HEK293 (cell line): Measurements from ENCODE around the gene SMIM14.
A peak's percentile ranks its signal among the peaks of the same experiment; 100 is the strongest.

Source experiments
- CTCF ChIA-PET: fragments of 350-600 bp; formaldehyde crosslinking; extraction: SDS; loops from one replicate; lab custom pipeline; 2021; ENCODE audit warnings: antibody characterized with exemption; lab: Yijun Ruan, JAX
- POLR2A ChIA-PET: fragments of 300-600 bp; formaldehyde crosslinking; extraction: SDS; loops from one replicate; lab custom pipeline; 2020; ENCODE audit warnings: antibody characterized with exemption, inconsistent platforms; lab: Yijun Ruan, JAX
- H3K27ac ChIP-seq: fragments of 200-500 bp; sonication (Bioruptor generic); 2 replicates; pipeline ENCODE4 v1.5.1; 2014; ENCODE audit warnings: low read depth, low read length, control low read depth, inconsistent platforms; ENCODE audit errors: extremely low read depth
- H3K36me3 ChIP-seq, 2 experiments: fragments of 200-500 bp in 1 of 2; sonication (Bioruptor generic) in 1 of 2; 1 replicate in 1 of 2; 2 replicates in 1 of 2; pipeline ENCODE4 v1.5.1; 2014 to 2017; ENCODE audit warnings: inconsistent platforms in 2 of 2, low read length in 2 of 2; ENCODE audit not compliant: control insufficient read depth in 2 of 2, insufficient read depth in 1 of 2
- H3K4me1 ChIP-seq: fragments of 200-500 bp; sonication (Bioruptor generic); 2 replicates; pipeline ENCODE4 v1.5.1; 2014; ENCODE audit warnings: mild to moderate bottlenecking, low read length, inconsistent platforms; ENCODE audit not compliant: control insufficient read depth, insufficient read depth
- H3K4me3 ChIP-seq: 2 replicates; pipeline ENCODE4 v1.5.1; 2011; ENCODE audit warnings: low read depth, mild to moderate bottlenecking, control low read depth, low read length, moderate library complexity
- H3K9me3 ChIP-seq: fragments of 200-500 bp; sonication (Bioruptor generic); 2 replicates; pipeline ENCODE4 v1.5.1; 2014; ENCODE audit warnings: low read depth, low read length, inconsistent platforms; ENCODE audit not compliant: control insufficient read depth, insufficient read depth
- BCL6B ChIP-seq: fragments of 450-650 bp; formaldehyde crosslinking; IDR thresholded peaks from 2 replicates; pipeline ENCODE4 v1.5.1; 2017; ENCODE audit warnings: missing biosample characterization, missing genetic modification characterization
- GLI4 ChIP-seq: fragments of 450-650 bp; formaldehyde crosslinking; IDR thresholded peaks from 2 replicates; pipeline ENCODE4 v1.5.1; 2016; ENCODE audit warnings: missing biosample characterization, missing genetic modification characterization
- PRDM1 ChIP-seq: fragments of 450-650 bp; formaldehyde crosslinking; IDR thresholded peaks from 2 replicates; pipeline ENCODE4; 2016; ENCODE audit warnings: missing biosample characterization, missing genetic modification characterization
- ZFP3 ChIP-seq: fragments of 450-650 bp; formaldehyde crosslinking; IDR thresholded peaks from 2 replicates; pipeline ENCODE4 v1.5.1; 2016; ENCODE audit warnings: low read depth, missing biosample characterization, missing genetic modification characterization
- ZFP37 ChIP-seq: fragments of 450-650 bp; formaldehyde crosslinking; IDR thresholded peaks from 2 replicates; pipeline ENCODE4 v1.5.1; 2016; ENCODE audit warnings: missing biosample characterization, missing genetic modification characterization
- ZFP69B ChIP-seq: fragments of 450-650 bp; formaldehyde crosslinking; IDR thresholded peaks from 2 replicates; pipeline ENCODE4 v1.5.1; 2016; ENCODE audit warnings: missing biosample characterization, missing genetic modification characterization
- ZNF24 ChIP-seq: fragments of 450-650 bp; formaldehyde crosslinking; IDR thresholded peaks from 2 replicates; pipeline ENCODE4 v1.5.1; 2016; ENCODE audit warnings: missing biosample characterization, missing genetic modification characterization
- ZNF248 ChIP-seq: fragments of 450-650 bp; formaldehyde crosslinking; IDR thresholded peaks from 2 replicates; pipeline ENCODE4 v1.5.1; 2017; ENCODE audit warnings: missing biosample characterization, missing genetic modification characterization
- ZNF274 ChIP-seq, 2 experiments: fragments of 200-500 bp in 1 of 2; fragments of 450-650 bp in 1 of 2; sonication (Bioruptor generic) in 1 of 2; formaldehyde crosslinking in 1 of 2; IDR thresholded peaks; 2 replicates each; pipeline versions ENCODE4 v1.5.1 to v1.6.1; 2014 to 2016; ENCODE audit warnings: borderline replicate concordance in 1 of 2, inconsistent platforms in 1 of 2, low read length in 1 of 2, missing biosample characterization in 1 of 2, missing genetic modification characterization in 1 of 2
- ZNF335 ChIP-seq: fragments of 450-650 bp; formaldehyde crosslinking; conservative IDR thresholded peaks from 2 replicates; pipeline ENCODE4 v1.5.1; 2016; ENCODE audit warnings: missing biosample characterization, missing genetic modification characterization
- ZNF37A ChIP-seq: fragments of 450-650 bp; IDR thresholded peaks from 2 replicates; pipeline ENCODE4 v1.5.1; 2018; ENCODE audit warnings: missing biosample characterization, missing genetic modification characterization
- ZNF394 ChIP-seq: fragments of 450-650 bp; formaldehyde crosslinking; IDR thresholded peaks from 2 replicates; pipeline ENCODE4 v1.5.1; 2016; ENCODE audit warnings: missing biosample characterization, missing genetic modification characterization, mild to moderate bottlenecking, moderate library complexity, borderline replicate concordance
- ZNF518A ChIP-seq: fragments of 450-650 bp; formaldehyde crosslinking; conservative IDR thresholded peaks from 2 replicates; pipeline ENCODE4 v1.5.1; 2016; ENCODE audit warnings: low read depth, missing biosample characterization, missing genetic modification characterization
- ZNF704 ChIP-seq: fragments of 450-650 bp; formaldehyde crosslinking; IDR thresholded peaks from 2 replicates; pipeline ENCODE4 v1.5.1; 2016; ENCODE audit warnings: missing biosample characterization, missing genetic modification characterization
- ZNF792 ChIP-seq: fragments of 450-650 bp; formaldehyde crosslinking; IDR thresholded peaks from 2 replicates; pipeline ENCODE4 v1.5.1; 2016; ENCODE audit warnings: missing biosample characterization, missing genetic modification characterization
- ZSCAN30 ChIP-seq: fragments of 450-650 bp; IDR thresholded peaks from 2 replicates; pipeline ENCODE4 v1.5.1; 2018; ENCODE audit warnings: missing biosample characterization, mild to moderate bottlenecking, missing genetic modification characterization, moderate library complexity
- ZSCAN4 ChIP-seq: fragments of 450-650 bp; formaldehyde crosslinking; IDR thresholded peaks from 2 replicates; pipeline ENCODE4 v1.5.1; 2017; ENCODE audit warnings: missing biosample characterization, missing genetic modification characterization
- ZXDB ChIP-seq: fragments of 450-650 bp; formaldehyde crosslinking; IDR thresholded peaks from 2 replicates; pipeline ENCODE4 v1.5.1; 2016; ENCODE audit warnings: missing biosample characterization, missing genetic modification characterization
- TF ChIP-seq, protein P1 (sequence below): fragments of 450-650 bp; formaldehyde crosslinking; IDR thresholded peaks from 2 replicates; pipeline ENCODE4 v1.5.1; 2016; ENCODE audit warnings: missing biosample characterization, missing genetic modification characterization
- TF ChIP-seq, protein P2 (sequence below): fragments of 450-650 bp; formaldehyde crosslinking; IDR thresholded peaks from 2 replicates; pipeline ENCODE4 v1.5.1; 2016; ENCODE audit warnings: missing biosample characterization, missing genetic modification characterization

Gene SMIM14

GRCh38 chr4:39527296-39528060 lies 111.2 kb downstream of the SMIM14 start, which contains the start of gene UGDH (continued):
- TF ChIP-seq ZNF518A (tag by site-specific recombination) (peak; percentile 55), ZXDB (tag by site-specific recombination) (peak; percentile 44; the same call in 1 of the 2 replicates), ZNF248 (tag by site-specific recombination) (no peak), ZNF792 (no peak), ZNF335 (tag by site-specific recombination) (peak; percentile 84)
- TF ChIP-seq, all 188 proteins: peak for 58

GRCh38 chr4:39526765-39527295 lies 111.8 kb downstream of the SMIM14 start:
- Histone ChIP-seq H3K36me3 (peaks cover 0 to 4% of the 10 kb centered on the region in 2 experiments; a peak in 1 of 3 replicates), H3K4me1 (no peaks in the 10 kb centered on the region), H3K4me3 (peak overlapping the region; percentile 97), H3K9me3 (no peaks in the 10 kb centered on the region), H3K27ac (peak overlapping the region; percentile 58)
- ChIA-PET CTCF (interaction anchor here (1.1 kb wide), 1 partner anchor 58 kb away, joined by 5 read pairs; no protein-coding TSS in a partner anchor), POLR2A (interaction anchor here (0.6 to 1.8 kb wide), 22 partner anchors 9 to 284 kb away, joined by 3 to 60 read pairs (median 4); partner anchors contain the start of genes LIAS, RPL9, SMIM14 and UBE2K)
- TF ChIP-seq ZNF394 (tag by site-specific recombination) (no peak), PRDM1 (tag by site-specific recombination) (0 out of 2 replicates have a peak, but pooled peaks have one; percentile 21), BCL6B (tag by site-specific recombination) (no peak), ZNF274 (IDR thresholded peaks at IDR 0.05; ENCODE audit: low read length) (no peak), ZNF274 (tag by site-specific recombination; IDR thresholded peaks at IDR 0.05; ENCODE audit: borderline replicate concordance) (no peak), ZFP69B (0 out of 2 replicates have a peak, but pooled peaks have one; percentile 18), ZNF37A (tag by site-specific recombination) (no peak), ZSCAN4 (tag by site-specific recombination) (no peak), ZFP3 (tag by site-specific recombination) (no peak), ZFP37 (peak; percentile 28; the same call in 1 of the 2 replicates), GLI4 (tag by site-specific recombination) (no peak), ZSCAN30 (tag by site-specific recombination) (no peak), ZNF24 (tag by site-specific recombination) (peak; percentile 60), ZNF704 (tag by site-specific recombination) (no peak)
- TF ChIP-seq, protein P1, sequence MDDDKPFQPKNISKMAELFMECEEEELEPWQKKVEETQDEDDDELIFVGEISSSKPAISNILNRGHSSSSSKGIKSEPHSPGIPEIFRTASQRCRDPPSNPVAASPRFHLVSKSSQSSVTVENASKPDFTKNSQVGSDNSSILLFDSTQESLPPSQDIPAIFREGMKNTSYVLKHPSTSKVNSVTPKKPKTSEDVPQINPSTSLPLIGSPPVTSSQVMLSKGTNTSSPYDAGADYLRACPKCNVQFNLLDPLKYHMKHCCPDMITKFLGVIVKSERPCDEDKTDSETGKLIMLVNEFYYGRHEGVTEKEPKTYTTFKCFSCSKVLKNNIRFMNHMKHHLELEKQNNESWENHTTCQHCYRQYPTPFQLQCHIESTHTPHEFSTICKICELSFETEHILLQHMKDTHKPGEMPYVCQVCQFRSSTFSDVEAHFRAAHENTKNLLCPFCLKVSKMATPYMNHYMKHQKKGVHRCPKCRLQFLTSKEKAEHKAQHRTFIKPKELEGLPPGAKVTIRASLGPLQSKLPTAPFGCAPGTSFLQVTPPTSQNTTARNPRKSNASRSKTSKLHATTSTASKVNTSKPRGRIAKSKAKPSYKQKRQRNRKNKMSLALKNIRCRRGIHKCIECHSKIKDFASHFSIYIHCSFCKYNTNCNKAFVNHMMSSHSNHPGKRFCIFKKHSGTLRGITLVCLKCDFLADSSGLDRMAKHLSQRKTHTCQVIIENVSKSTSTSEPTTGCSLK (tag by site-specific recombination): no peak
- TF ChIP-seq, protein P2, sequence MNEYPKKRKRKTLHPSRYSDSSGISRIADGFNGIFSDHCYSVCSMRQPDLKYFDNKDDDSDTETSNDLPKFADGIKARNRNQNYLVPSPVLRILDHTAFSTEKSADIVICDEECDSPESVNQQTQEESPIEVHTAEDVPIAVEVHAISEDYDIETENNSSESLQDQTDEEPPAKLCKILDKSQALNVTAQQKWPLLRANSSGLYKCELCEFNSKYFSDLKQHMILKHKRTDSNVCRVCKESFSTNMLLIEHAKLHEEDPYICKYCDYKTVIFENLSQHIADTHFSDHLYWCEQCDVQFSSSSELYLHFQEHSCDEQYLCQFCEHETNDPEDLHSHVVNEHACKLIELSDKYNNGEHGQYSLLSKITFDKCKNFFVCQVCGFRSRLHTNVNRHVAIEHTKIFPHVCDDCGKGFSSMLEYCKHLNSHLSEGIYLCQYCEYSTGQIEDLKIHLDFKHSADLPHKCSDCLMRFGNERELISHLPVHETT (tag by site-specific recombination): 0 out of 2 replicates have a peak, but pooled peaks have one; percentile 38
